Posterior cingulate gyrus (tissue), 11 donors: ENCODE data around the gene CCDC201.
"Not testable (repeated sequence)": the region's sequence is repeated elsewhere in the genome, so short reads cannot be mapped to it uniquely, and the experiment has no call there.

Experiments
- DNase-seq, 10 donors: peaks; one replicate each; pipeline versions ENCODE4 v3.0.0 to v3.0.0-alpha.2; 2020 to 2021; ENCODE audit warnings: mixed read lengths in 3 of 10
- intact Hi-C: fragments of 100-400 bp; cut with DNase I; formaldehyde crosslinking; loops from one replicate; pipeline ENCODE4 v1.15.1; 2023

Gene CCDC201

DNA sequence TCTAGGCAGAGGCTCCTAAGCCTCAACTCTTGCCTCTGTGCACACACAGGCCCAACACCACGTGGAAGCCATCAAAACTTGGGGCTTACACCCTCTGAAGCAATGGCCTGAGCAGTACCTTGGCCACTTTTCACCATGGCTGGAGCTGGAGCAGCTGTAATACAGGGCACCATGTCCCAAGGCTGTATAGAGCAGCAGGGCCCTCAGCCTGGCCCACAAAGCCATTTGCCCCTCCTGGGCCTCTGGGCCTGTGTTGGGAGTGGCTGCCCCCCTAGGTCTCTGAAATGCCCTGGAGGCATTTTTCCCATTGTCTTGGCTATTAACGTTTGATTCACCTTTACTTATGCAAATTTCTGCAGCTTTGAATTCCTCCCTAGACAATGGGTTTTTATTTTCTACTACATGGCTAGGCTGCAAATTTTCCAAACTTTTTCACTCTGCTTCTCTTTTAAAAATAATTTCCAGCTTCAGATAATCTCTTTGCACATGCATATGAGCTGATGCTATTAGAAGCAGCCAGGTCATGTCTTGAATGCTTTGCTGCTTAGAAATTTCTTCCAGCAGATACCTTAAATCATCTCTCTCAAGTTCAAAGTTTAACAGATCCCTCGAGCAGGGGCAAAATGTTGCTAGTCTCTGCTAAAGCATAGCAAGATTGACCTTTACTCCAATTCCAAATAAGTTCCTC is 5.7 kb upstream of the CCDC201 start:
- intact Hi-C loops: no loop called here
- no peak for DNase-seq

DNA sequence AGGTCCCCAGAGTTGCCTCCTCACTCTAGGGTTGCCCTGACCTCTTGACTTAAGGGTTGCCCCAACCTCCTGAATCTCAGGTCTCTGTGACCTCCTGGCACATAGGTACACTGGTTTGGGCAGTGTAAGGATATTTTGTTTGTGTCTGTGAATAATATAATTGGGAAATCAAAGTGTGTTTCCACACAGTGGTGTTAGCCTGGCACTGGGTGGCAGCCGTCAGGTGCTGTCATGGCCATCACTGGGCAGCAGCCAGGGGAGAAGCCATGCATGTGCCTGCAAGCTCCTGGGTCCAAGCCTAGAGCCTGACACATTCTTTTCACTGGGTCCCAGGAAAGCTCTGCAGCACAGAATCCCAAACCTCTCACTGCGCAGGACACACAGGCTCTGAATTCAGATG is 3.6 kb upstream of the CCDC201 start:
- DNase-seq: no peak

DNA sequence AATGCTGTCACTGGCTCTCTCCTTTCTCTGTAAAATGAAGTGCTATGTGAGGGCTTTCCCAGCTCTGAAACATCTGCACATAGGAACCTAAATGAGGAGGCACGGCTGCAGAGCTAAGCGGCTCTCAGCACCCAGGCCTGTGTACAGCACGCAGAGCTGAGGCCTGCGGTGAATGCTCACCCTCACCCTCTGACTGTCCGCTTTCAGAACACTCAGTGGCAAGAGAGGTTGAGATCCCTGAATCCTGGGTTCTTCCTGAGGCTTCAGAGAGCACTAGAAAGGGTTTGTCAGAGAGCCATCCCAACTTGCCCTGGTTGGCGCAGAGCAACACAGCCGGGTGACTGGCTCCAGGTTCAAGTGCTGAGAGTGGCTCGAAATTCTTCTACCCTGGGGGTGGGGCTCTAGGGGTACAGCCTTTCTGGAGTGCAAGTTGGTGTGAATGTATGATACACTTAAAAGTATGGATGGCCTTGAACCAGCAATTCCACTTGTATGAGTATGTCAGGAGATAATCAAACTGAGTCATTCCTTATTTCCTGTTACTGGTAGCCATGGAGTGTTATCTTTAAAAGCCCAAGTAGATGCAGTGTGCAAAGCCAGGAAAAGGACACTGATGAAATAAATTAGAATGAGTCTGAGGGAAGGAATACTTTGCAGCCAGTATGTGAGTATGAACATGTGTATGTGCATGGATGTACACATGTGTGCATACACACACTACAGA is 1.7 kb upstream of the CCDC201 start:
- intact Hi-C loops: no loop called here
- no peak for DNase-seq

More for the DNA sequence above, 3.6 kb upstream of the CCDC201 start:
- intact Hi-C loops: no loop called here

DNA sequence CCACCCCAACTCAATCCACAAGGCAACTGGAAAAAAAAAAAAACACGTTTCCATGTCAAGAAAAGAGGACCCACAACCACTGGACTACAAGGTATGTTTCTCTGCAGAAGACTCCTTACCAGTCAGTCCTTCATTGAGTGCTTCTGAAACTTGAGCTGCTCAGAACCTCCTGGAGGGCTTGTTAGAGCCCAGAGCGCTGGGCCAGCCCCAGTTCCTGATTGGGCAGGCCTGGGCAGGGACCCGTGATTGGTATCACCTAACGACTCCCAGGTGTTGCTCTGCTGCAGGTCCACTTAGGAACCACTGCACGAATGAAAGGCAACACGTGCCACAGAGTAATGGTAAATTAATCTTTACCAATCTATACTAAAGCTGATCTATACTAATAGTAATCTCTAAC is 473 bp upstream of the CCDC201 start:
- intact Hi-C loops: no loop called here

DNA sequence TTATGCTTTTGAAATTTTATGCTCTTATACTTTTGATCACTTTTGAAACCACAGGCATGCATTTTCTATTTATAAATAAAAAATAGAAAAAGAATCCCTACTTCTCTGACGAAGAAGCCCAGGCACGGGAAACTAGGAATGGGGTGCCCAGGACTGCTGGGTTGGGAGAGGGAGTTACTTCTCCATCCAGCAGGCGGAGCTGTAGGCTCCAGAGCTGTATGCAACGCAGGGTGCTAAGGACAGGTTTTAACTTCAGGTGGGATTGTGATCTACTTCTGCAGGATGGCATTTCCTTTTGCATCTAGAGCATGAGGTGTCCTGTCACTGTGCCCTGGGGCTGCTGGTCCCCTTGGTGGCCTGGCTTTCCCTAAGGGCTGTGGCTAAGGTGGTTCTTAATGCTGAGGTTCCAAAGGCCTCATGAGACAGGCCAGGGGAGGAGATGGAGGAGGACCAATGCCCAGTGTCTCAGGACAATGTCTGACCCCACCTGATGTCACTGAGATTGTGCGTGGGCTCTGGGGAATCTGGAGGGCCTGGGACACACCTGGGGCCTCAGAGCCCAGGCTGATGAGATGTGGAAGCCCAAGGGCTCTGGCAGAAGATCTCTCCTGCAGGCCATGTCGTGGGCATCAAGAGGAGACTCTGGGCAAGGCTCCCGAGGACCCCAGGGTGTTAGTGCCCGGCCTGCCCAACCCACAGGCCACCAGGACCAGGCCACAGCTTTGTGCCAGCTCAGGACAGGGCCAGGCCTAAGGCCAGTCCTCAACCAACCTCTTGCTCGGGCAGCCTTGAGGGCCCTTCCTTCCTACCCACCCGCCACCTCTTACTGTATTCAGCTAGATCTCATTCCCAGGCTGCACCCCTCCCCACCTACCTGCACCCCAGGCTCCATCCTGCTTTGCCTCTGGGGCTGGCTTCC is 507 bp downstream of the CCDC201 start:
- no peak for DNase-seq
- intact Hi-C loops: no loop called here

More for the DNA sequence above, 473 bp upstream of the CCDC201 start:
- DNase-seq: no peak

DNA sequence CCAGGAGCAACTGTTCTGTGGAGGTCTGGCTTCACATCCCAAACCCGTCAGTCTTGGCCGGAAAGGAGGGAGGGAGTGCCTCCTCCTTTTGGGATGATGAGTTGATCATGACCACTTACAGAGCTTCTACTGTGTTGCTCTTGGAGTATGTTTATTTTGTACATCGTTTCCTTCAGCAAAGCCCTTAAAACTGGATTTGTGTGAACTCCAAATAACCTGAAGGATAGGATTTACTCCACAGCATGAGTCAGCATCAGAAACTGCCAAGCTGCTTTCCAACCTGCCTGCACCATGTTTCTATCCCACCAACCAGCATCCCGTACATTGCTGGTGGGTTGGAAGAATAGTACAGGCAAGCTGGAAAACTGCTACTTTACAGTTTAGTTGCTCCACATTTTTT is 3.5 kb downstream of the CCDC201 start:
- intact Hi-C loops: no loop called here
- no peak for DNase-seq

DNA sequence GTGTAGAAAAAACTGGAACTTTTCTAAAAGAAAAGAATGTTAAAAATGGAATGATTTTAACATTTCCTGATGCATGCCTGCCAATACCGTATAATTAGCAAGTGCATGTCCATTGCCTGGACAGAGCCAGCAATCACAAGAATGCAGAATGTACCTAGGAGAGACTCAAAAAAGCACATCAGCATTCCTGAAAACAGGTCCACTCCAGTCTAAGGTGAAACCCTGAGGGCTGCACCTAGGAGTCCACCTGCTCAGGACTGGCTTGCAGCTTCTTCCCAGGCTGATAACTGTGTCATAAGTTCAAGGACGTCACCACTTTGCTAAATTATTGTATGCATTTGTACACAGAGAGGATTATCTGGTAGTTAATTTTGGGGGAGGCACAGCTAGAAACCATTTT is 5.4 kb downstream of the CCDC201 start:
- no peak for DNase-seq
- intact Hi-C loops: no loop called here

DNA sequence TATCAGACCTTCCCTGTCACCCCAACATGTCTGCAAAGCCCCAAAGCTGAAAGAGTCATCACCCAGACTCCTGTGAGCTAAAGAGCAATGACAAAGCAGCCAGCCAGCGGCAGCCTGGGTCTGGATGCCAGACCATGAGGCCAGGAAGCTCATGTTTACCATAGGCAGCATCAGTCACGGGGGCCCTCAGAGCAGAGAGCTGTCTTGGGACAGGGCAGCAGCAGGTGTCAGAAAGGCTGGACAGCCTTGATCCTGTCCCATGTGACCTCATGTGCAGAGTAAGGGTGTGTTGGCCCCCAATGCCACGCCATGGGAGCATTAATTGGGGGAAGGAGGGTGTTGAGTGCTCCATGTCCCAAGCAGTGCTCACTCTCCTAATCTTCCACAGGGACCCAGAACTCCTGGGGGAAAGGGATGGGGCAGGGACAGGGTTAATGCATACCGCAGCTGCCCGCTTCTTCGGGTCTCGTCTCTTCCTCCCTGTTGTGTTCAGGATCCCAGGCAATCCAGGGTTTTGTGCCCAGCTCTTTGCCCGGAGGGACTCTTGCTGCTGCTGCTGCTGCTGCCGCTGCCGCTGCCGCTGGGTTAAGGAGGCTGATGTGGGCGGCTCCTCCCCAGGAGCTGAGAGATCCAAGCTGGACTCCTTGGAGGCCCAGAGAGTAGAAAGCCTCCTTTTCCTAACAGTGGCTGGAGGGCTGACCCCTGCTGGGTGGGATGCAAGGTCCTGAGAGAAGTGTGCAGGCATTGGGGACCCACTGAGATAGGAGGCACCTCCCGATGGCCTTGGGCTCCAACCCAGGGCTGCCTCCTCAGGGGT is 7.1 kb downstream of the CCDC201 start:
- DNase-seq: no peak
- intact Hi-C loops: no loop called here

DNA sequence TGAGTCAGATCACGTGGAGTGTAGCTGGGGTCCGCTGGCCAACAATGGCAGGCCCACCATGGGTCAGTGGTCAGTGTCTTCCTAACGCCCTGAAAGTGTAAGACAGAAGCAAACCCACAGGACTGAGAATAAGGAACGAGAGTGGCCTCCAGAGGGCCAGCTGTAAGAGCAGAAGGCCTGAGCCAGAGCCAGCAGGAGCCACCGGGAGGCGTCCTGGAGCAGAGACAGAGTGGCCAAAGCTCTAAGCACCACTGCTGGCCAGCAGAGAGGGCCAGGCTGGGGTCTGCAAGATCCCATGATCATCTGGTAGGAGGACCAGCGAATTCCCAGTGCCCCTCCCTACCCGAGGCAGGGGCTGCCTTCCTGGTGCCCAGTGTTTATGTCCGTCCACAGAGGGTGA is 9.2 kb downstream of the CCDC201 start:
- no peak for DNase-seq
- intact Hi-C loops: no loop called here

DNA sequence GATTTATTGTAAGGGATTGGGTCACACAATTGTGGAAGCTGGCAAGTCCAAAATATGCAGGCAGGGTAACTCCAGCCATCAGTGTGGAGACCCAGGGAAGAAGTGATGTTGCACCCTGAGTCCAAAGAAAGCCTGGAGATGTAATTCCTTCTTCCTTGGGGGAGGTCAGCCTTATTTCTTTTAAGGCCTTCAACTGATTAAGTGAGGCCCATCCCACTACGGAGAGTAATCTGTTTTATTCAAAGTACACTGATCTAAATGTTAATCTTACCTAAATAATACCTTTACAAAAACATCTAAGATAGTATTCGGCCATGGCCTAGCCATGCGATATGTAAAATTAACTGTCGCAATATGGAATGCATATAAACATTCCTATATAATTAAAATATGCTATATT is 16.0 kb downstream of the CCDC201 start:
- DNase-seq: not testable (repeated sequence)
- intact Hi-C loops: loop anchor here (10.0 kb wide), 1 partner anchor 702 kb away; the partner anchor contains the start of gene RAMP3

DNA sequence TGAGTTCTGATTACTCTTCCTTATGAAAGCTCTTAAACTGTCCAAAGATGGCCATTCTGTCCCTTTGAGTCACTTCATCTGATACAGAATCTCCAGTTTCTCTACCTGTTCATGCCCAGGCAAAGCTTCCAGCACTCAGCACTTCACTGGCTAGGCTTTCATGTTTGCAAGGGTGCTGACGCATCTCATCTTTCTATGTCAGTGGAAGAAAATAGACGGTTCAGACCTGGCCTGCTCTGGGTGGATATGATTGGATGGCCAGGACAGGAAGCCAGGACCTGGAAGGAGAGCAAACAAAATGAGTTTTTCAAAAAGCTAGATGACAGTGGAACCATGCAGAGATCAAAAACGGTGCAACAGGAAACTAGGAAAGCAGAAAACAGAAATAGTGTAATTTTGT is 17.2 kb downstream of the CCDC201 start:
- intact Hi-C loops: loop anchor here (10.0 kb wide), 1 partner anchor 701 kb away; the partner anchor contains the start of gene RAMP3

DNA sequence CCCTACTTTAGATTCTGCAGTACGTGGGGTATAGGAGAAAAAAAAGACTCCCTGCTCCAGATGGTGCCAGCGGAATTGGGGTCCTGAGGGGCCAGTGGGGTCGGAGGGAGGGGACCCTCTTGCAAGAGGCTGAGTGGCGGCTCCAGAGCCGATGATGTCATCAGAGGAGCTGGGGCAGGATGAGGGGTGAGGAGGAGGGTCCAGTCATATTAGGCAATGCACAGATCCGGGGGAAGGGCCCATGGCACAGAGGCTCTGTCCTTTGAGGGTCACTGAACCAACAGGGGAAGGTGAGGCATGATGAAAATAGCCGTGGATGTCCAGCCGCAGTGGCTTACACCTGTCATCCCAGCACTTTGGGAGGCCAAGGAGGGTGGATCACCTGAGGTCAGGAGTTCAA is 19.4 kb downstream of the CCDC201 start:
- intact Hi-C loops: loop anchor here (10.0 kb wide), 1 partner anchor 699 kb away; the partner anchor contains the start of gene RAMP3
- not testable (repeated sequence) for DNase-seq

More for the DNA sequence above, 17.2 kb downstream of the CCDC201 start:
- DNase-seq: not testable (repeated sequence)

DNA sequence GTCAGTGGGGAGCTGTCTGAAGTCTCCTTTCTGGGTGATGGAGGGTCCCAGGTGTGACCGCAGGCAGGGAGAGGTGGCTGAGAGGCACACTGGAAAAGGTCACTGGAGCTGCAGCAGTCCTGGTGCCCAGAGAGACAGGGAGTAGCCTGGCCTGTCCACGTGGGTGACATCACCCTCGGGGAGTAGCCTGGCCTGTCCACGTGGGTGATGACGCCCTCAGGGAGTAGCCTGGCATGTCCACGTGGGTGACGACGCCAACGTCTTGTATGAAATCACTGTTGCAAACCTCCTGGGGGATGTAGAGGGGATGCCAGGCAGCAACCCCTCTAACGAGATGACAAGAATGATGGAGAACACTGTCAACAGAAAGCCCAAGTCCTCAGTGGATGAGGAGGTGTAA is 19.9 kb downstream of the CCDC201 start:
- intact Hi-C loops: loop anchor here (10.0 kb wide), 1 partner anchor 698 kb away; the partner anchor contains the start of gene RAMP3

DNA sequence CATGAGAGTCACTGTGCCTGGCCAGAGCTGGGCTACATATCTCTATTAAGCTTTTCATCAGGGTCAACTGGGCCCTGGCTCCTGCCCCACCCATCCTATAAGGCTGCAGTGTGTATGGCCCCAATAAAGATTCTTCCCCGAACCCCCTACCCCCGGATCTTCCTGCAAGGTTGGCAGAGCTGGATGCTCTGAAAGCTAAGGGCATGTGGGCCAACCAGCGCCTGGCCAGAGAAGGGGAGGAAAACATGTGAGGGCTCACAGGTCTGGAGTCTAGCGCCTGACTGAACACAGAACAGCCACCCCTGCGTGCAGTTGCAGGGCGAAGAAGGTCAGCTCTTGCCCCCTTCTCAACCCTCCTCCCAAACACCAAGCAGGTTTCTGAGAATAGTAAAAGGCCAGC is 24.1 kb downstream of the CCDC201 start:
- DNase-seq, intact Hi-C loops: not testable (repeated sequence)

More for the DNA sequence above, 19.9 kb downstream of the CCDC201 start:
- not testable (repeated sequence) for DNase-seq

DNA sequence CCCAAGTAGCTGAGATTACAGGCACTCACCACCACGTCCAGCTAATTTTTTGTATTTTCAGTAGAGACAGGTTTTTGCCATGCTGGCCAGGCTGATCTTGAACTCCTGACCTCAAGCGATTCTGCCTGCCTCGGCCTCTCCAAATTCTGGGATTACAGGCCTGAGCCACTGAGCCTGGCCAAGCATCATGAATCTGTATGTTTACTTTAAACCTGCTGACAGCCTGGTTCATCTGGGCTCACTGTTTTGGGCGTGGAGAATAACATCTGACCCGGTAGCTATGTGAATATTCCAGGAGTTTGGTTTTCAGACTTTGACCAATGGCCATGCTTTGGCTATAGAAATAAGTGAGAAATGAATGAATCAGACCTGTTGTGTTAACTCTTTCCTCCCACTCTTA is 26.3 kb downstream of the CCDC201 start:
- DNase-seq, intact Hi-C loops: not testable (repeated sequence)

DNA sequence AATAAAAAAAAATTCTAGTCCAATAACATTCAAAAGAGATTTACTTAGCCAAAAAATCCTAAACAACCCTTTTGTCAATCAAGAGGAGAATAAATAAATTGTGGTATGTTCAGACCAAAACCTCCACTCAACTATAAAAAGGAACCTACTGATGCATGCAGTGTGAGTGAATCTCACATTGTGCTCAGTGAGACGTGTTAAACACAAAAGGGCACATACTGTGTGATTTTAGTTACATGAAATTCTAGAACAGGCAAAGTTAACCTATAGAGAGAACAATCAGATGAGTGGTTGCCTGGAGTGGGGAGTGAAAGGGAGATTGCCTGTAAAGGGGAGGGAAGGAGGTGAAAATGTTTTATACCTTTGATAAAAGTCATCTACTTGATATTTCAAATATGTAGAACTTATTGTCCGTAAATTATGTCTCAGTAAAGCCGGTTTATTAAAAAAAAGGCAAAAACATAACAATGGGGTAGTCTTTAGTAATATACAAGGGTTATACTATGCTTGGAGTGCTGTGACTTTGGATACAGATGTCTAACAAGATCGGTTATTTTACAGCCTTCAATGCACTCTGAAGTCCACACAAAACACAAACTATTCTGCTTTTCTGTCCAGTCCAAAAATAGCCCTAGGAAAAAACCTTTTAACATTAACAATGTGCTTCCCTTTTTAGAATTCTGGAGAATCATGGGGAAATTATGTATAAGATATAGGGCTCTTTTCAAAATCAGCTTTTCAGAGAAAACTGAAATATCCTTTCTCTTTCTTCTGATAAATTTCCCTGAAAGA is 30.8 kb downstream of the CCDC201 start:
- DNase-seq, intact Hi-C loops: not testable (repeated sequence)

DNA sequence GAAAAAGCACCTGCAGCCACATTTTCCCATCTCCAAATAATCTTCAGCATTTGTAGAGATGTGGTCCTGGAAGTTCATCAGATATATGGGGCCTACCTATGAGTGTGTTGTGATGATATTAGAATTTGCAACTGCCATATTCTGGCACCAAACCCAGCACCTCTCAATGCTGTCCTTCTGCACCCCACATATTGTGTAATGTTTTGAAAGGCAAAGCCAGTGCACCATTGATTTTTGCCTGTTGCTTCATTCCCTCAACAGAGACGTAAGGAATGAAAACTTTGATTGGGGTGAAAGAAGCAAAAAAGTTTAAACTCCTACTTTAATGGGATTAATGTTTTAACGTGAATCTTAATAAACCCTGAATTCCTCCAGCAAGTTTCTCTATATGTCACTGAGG is 34.0 kb downstream of the CCDC201 start:
- intact Hi-C loops, DNase-seq: not testable (repeated sequence)

DNA sequence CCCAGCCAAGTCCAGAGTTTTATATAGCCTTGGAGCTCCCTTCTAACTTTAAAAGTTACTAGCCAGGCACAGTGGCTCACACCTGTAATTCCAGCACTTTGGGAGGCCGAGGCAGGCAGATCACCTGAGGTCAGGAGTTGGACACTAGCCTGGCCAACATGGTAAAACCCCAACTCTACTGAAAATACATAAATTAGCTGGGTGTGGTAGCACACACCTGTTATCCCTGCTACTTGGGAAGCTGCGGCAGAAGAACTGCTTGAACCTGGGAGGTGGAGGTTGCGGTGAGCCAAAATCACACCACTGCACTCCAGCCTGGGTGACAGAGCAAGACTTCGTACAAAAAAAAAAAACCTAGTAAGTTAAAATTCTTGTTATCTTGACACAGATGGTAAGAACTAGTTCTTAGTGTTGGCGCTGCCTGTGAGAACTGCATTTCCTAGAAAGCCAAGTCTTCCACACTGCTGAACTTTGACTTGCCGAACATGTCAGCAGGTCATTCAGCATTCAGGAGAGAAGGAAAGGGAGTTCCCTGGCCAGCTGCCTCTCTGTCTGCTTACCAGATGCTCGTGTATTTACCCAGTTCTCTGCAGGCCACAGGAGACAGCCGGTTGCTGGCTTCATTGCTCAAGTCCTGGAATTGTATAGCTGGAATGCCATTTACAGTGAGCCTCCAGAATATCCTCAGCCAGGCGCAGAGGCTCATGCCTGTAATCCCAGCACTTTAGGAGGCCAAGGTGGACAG is 40.3 kb downstream of the CCDC201 start:
- DNase-seq, intact Hi-C loops: not testable (repeated sequence)
